ENCODE data around the gene FAM81A.

FAM81A gene

DNA sequence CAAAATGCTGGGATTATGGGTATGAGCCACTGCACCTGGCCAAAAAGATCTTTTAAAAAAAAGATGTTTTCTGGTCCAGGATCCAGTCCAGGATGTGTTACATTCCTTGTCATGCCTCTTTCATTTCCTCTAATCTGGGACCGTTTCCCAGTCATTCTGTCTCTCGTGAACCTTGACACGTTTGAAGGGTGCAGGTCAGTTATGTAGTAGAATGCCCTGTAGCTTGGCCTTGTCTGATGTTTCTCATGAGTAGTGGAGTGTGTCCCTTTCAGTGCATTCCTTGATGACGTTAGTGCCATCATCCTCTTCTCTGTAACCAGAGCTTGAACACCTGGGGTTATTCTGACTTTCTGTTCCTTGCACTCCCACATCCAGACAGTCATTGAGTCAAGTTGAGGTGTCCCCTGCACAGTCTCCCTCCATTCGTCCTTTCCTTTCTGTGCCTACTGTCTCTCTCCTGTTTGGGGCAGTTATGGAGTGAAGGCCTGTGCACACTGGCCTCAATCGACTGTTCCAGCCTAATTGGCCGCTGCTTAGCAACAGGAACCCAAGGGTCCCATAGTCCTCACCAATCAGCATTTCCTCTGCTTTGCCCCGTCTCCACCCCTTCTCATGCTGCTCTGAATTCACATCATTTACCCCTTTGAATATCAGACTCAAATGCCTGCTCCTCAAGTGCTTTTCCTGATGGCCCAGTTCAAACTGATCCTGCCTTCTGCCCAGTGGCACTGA lies 5.5 kb downstream of the FAM81A start:
- TF ChIP-seq CTCF (conservative IDR thresholded peaks at IDR 0.05; ENCODE audit: low read depth, low read length) = no peak
- no peak for DNase-seq (ENCODE audit: low read depth)
- H3K4me3 ChIP-seq (ENCODE audit: low read length) = no peak overlapping the region

DNA sequence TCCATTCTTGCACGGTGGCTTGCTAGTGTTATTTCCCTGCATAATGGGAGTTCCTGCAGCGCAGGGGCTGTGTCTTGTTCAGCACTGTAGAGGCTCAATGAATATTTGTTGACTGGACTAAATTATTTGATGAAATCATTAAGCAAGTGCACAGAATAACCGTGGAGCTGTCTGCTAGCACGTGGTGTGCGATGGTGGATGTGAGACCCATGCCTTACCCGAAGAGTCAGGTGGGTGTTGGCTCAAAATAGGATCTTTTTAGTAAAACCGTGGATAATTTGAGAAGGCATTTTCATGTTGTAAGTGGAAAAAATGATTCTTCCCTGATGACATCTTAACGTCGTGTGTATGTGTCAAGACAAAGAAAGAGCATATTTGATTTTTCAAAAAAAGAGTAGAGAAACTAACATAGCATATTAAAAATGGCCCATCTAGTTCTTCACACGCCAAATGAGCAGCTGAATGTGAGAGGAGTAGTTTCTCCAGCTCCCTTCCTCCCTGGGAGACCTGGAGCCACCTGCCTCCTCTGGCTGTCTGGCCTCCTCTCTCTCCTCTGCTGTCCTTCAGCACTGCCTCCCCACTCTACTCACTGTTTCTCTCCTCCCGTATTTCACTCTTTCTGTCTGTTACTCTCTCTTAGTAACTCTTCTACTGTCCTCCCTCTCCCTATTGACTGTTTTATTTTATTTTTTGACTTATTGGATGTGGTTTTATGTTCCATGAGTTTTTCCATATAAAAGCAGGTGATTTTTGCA lies 6.3 kb downstream of the FAM81A start:
- TF ChIP-seq CTCF (conservative IDR thresholded peaks at IDR 0.05; ENCODE audit: low read depth, low read length) = no peak
- H3K4me3 ChIP-seq (ENCODE audit: low read length) = no peak overlapping the region
- DNase-seq (ENCODE audit: low read depth) = no peak

GRCh38 chr15:59444980-59445545 lies 7.1 kb downstream of the FAM81A start:
- TF ChIP-seq CTCF (conservative IDR thresholded peaks at IDR 0.05; ENCODE audit: low read depth, low read length) = no peak
- no peak overlapping the region for H3K4me3 ChIP-seq (ENCODE audit: low read length)
- no peak for DNase-seq (ENCODE audit: low read depth)

GRCh38 chr15:59446232-59446957 lies 8.4 kb downstream of the FAM81A start:
- TF ChIP-seq CTCF (conservative IDR thresholded peaks at IDR 0.05; ENCODE audit: low read depth, low read length) = no peak
- DNase-seq (ENCODE audit: low read depth) = no peak
- H3K4me3 ChIP-seq (ENCODE audit: low read length) = no peak overlapping the region

DNA sequence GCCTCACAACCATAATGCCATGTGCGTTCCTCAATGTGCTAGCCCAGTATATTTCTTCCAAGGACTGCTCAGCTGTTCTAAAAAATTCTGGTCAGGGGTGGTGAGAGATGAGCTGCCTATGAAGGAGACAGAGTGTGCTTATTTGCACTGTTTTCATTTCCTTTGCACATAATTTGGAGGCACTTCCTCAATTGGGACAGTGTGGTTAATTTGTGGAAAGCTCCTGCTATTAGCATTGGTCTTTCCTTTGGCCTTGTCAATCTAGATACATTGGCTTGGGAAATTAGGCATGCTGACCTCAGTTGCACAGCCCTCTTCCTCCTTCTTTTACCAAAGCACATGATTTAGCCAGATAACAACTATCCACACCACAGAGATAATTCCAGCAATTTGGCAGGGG lies 9.4 kb downstream of the FAM81A start:
- no peak overlapping the region for H3K4me3 ChIP-seq (ENCODE audit: low read length)
- TF ChIP-seq CTCF (conservative IDR thresholded peaks at IDR 0.05; ENCODE audit: low read depth, low read length) = no peak
- DNase-seq (ENCODE audit: low read depth) = no peak

- no peak for DNase-seq (ENCODE audit: low read depth)
- TF ChIP-seq CTCF (conservative IDR thresholded peaks at IDR 0.05; ENCODE audit: low read depth, low read length) = no peak
- H3K4me3 ChIP-seq (ENCODE audit: low read length) = no peak overlapping the region
Measured at GRCh38 chr15:59448871-59449270, 10.9 kb downstream of the FAM81A start.

All from retinal pigment epithelial cell (primary cell).